ENCODE measurements around the gene SLC16A13.

DNA sequence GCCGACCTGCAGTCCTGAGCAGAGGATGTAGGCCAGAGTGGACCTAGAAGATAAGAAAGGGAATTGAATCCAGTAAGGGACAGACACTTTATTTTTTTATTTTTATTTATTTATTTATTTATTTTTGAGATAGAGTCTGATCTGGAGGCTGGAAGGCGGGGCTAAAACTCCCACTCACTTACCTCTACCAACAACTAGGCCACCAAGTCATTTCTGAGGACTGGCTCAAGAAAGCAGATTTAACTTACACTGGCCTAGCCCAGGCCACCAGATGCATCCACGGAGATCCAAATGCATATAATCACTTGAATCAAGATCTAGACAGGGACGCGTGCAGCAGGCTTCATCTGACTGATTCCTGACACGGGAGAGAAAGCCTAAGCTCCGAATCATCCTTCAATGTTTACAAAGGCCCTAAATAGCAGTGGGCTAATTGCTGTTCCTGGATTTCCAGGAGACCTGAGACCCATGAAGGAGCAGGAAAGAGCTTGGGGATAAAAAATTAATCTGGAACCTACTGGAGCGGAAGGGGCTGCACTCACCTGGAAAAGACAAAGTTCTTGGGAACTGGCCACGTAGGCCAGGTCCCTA is 41.1 kb upstream of the SLC16A13 start:
- TF ChIP-seq EZH2 (IDR thresholded peaks at IDR 0.05; ENCODE audit: borderline replicate concordance, insufficient read depth, low read depth, low read length, poor library complexity, severe bottlenecking), result no peak
- TF ChIP-seq, protein P1, sequence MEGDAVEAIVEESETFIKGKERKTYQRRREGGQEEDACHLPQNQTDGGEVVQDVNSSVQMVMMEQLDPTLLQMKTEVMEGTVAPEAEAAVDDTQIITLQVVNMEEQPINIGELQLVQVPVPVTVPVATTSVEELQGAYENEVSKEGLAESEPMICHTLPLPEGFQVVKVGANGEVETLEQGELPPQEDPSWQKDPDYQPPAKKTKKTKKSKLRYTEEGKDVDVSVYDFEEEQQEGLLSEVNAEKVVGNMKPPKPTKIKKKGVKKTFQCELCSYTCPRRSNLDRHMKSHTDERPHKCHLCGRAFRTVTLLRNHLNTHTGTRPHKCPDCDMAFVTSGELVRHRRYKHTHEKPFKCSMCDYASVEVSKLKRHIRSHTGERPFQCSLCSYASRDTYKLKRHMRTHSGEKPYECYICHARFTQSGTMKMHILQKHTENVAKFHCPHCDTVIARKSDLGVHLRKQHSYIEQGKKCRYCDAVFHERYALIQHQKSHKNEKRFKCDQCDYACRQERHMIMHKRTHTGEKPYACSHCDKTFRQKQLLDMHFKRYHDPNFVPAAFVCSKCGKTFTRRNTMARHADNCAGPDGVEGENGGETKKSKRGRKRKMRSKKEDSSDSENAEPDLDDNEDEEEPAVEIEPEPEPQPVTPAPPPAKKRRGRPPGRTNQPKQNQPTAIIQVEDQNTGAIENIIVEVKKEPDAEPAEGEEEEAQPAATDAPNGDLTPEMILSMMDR (IDR thresholded peaks at IDR 0.05), result no peak

Measured in B cell (primary cell).